Dermis blood vessel endothelial cell (primary cell): Measurements from ENCODE around the gene CORO2B. TPM values are rescaled to one million over a fixed set of nuclear protein-coding genes. Genes with fewer than 3 reads are reported as not detected.

ENCODE experiments used
- DNase-seq: peaks from one replicate; pipeline ENCODE4 v3.0.0; 2010
- total RNA-seq: library from RNA; depleted of rRNA; stranded (reverse); fragments of >200 nt; gene quantifications from 2 replicates; pipeline ENCODE4 v1.2.3, GENCODE V29; 2014

CORO2B gene
- total RNA-seq, 1 donor from 2014 or later: 1.0 TPM

- no peak for DNase-seq
Measured at GRCh38 chr15:68574629-68575028, 4.2 kb upstream of the CORO2B start.

GRCh38 chr15:68576235-68576892 lies 2.4 kb upstream of the CORO2B start:
- DNase-seq: no peak

GRCh38 chr15:68578175-68578979 lies 416 bp upstream of the CORO2B start:
- DNase-seq: peak; percentile 79

- DNase-seq: no peak
Measured at GRCh38 chr15:68580026-68580882, 1.5 kb downstream of the CORO2B start.

GRCh38 chr15:68580883-68581155 lies 2.0 kb downstream of the CORO2B start:
- no peak for DNase-seq

GRCh38 chr15:68581725-68582124 lies 2.9 kb downstream of the CORO2B start:
- DNase-seq: no peak

- no peak for DNase-seq
Measured at GRCh38 chr15:68582236-68582635, 3.4 kb downstream of the CORO2B start.

- DNase-seq: no peak
Measured at GRCh38 chr15:68582864-68583263, 4.1 kb downstream of the CORO2B start.

GRCh38 chr15:68583321-68583720 lies 4.5 kb downstream of the CORO2B start:
- no peak for DNase-seq

- DNase-seq: no peak
Measured at GRCh38 chr15:68583936-68584755, 5.4 kb downstream of the CORO2B start.

GRCh38 chr15:68584756-68585573 lies 6.2 kb downstream of the CORO2B start:
- no peak for DNase-seq

GRCh38 chr15:68585574-68586273 lies 6.9 kb downstream of the CORO2B start:
- no peak for DNase-seq

- peak; percentile 80 for DNase-seq
Measured at GRCh38 chr15:68586274-68586961, 7.6 kb downstream of the CORO2B start.

- DNase-seq: no peak
Measured at GRCh38 chr15:68587769-68588385, 9.1 kb downstream of the CORO2B start.

- no peak for DNase-seq
Measured at GRCh38 chr15:68589053-68589452, 10.3 kb downstream of the CORO2B start.

- DNase-seq: no peak
Measured at GRCh38 chr15:68589783-68590710, 11.3 kb downstream of the CORO2B start.

GRCh38 chr15:68590721-68591389 lies 12.1 kb downstream of the CORO2B start:
- no peak for DNase-seq

GRCh38 chr15:68592054-68592453 lies 13.3 kb downstream of the CORO2B start:
- DNase-seq: no peak
